DMS114 treated with DMSO at 0.1 percent for 48 hours (cell line): Measurements from ENCODE around the gene ZKSCAN1.
"Not testable (repeated sequence)": the region's sequence is repeated elsewhere in the genome, so short reads cannot be mapped to it uniquely, and the experiment has no call there.

Source experiments
- DNase-seq: peaks from one replicate; lab custom pipeline; 2025; ENCODE audit not compliant: unreplicated experiment; lab: John Stamatoyannopoulos, UW

Gene ZKSCAN1

GRCh38 chr7:100015232-100016214 is at the start of gene ZKSCAN1:
ZKSCAN1 (plus strand) TSS chr7:100015596; CDS start chr7:100023507, 7,911 bp downstream.
- peak; percentile 70 for DNase-seq

GRCh38 chr7:99969298-99969697 is 46.1 kb upstream of the ZKSCAN1 start:
- no peak for DNase-seq

DNA sequence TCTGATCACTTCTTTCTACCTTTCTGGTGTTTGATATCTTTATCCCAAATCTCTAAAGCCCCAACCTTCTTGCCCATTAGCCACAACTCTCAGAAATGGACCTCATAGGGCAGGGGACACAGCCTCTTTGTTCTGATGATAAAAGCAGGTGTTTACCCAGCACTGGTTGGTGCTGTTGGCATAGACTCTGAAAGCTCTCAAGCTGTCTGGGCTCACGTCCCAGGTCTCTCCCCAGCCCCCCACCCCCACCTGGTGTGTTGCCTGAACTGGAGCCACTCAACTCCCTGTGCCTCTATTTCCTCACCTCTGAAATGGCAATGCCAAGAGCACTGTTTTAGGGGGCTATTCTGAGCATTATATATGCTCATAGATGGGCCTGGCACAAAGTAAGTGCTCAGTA is 45.6 kb upstream of the ZKSCAN1 start:
- DNase-seq: not testable (repeated sequence)

DNA sequence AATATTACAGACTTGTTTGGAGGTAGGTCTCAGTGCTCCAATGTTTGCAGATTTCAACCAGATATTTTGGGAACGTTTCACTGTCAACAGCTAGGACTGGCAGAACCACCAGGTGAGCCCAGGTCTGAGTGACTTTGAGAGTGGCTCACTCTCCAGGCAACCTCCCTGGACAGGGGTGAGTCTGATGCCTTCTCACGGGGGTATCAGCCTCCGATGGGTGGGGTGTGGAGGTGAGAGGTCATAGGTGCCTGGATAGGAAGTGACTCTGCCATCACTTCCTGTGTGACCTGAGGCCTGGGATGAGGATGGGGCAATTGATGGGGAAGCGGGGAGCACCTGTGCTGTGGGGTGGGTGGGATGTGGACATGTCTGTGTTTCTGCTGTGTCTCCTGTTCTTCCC is 44.2 kb upstream of the ZKSCAN1 start:
- DNase-seq: no peak

GRCh38 chr7:99973817-99974216 is 41.6 kb upstream of the ZKSCAN1 start:
- not testable (repeated sequence) for DNase-seq

DNA sequence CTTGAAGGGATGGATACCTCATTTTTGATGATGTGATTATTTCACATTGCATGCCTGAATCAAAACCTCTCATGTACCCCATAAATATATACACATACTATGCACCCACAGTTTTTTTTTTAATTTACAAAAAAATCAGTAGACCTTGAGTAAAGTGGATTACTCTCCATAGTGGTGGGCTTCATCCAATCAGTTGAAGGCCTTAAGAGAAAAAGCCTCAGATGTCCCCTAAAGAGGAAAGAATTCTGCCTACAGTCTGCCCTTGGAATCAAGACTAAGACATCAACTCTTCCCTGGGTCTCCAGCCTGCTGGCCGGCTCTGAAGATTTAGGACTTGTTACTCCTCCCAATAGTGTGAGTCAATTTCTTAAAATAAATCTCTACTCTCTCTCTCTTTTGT is 40.7 kb upstream of the ZKSCAN1 start:
- no peak for DNase-seq

DNA sequence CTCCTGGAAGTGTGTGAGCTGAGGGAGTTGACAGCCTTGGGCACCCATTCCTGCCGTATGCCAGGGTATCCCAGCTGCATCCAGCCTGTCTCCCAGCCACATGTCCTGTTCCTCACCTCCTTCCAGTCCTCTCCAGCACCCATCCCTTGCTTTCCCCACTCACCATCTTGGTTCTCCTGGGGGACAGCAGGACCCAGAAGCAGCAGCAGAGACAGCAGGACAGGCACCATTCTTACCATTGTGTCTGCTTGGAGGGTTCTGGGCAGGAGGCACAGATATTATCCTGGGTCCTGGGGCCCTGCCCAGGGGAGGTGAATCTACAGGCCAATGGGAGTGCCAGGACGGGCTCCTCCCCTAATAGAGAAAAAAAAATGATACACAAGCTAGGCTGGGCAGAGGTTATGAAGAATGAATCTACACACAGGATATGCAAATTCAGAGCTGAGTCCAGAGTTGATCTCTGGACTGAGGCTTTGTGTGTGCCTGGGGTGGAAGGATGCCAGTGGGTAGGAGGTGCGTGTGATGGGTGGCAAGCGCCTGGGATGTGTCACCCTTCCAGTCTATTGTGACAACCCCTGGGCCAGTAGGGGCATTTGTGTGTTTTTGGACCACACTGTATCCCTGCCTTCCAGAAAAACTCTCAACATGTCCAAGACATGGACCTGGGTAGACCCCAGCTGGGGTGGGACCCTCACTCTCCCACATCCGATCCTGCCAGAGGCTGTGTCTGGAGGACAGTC is 39.4 kb upstream of the ZKSCAN1 start, which contains the start of gene AZGP1:
TSS of gene AZGP1 (minus strand) at position 250 of the 740 bp plus-strand sequence. CDS start at position 239, 11 bp downstream.
- DNase-seq: no peak

DNA sequence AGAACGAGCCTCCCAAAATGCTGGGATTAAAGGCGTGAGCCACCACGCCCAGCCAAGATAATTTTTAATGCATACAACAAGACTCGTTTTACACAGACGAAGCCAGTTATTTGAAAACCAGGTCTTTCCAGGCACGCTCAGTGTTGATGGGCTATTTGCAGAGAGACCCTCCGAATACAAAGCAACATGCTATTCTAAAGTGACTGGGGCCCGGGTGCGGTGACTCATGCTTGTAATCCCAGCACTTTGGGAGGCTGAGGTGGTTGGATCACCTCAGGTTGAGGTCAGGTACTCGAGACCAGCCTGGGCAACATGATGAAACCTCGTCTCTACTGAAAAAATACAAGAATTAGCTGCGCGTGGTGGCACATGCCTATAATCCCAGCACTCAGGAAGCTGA is 38.8 kb upstream of the ZKSCAN1 start:
- no peak for DNase-seq

DNA sequence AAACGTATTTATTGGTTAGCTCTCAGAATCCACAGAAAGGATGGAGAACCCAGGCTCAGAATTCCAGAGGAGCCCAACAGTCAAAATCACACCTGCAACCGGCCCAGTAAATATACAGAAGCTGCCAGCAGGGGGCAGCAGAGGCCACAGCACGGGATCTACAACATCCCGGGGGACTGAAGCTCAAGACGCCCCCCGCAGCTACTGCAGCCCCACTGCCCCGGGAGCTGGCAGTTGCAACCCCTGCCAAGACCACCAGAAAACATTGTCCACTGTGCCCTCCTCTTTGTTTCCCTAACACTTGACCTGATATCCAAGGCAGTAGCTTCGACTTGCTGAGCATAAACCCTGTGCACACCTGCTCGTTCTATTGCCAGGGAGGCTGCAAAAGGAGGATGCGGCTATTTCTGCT is 35.6 kb upstream of the ZKSCAN1 start:
- peak; percentile 37 for DNase-seq

- not testable (repeated sequence) for DNase-seq
Measured at GRCh38 chr7:99980448-99980872, 34.9 kb upstream of the ZKSCAN1 start.

DNA sequence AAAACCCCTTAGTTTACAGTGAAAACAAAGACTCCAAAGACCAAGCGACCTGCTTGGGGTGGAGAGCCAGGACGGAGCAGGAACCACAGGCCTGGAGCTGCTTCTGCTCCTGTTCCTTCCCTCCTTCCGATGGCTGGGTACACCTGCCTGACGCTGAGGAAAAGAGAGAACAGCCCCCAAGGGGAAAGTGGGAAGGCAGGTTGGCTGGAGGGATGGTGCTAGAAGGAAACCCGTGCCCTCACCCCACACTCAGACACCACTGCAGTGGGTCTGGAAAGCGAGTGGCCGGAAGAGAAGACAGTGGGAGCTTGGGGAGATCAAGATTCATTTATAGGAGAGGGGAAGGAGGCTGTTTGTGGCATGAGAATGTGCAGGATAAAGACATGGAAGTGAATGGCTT is 34.3 kb upstream of the ZKSCAN1 start:
- DNase-seq: not testable (repeated sequence)

GRCh38 chr7:99984593-99984992 is 30.8 kb upstream of the ZKSCAN1 start:
- DNase-seq: no peak

DNA sequence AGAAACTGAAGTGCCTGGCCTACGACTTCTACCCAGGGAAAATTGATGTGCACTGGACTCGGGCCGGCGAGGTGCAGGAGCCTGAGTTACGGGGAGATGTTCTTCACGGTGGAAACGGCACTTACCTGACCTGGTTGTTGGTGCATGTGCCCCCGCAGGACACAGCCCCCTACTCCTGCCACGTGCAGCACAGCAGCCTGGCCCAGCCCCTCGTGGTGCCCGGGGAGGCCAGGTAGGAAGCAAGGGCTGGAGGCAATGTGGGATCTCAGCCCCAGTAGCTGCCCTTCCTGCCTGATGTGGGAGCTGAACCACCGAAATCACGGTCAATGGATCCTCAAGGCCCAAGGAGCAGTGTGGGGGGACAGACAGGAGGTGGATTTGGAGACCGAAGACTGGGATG is 28.1 kb upstream of the ZKSCAN1 start:
- not testable (repeated sequence) for DNase-seq

- no peak for DNase-seq
Measured at GRCh38 chr7:99987846-99988245, 27.6 kb upstream of the ZKSCAN1 start.

DNA sequence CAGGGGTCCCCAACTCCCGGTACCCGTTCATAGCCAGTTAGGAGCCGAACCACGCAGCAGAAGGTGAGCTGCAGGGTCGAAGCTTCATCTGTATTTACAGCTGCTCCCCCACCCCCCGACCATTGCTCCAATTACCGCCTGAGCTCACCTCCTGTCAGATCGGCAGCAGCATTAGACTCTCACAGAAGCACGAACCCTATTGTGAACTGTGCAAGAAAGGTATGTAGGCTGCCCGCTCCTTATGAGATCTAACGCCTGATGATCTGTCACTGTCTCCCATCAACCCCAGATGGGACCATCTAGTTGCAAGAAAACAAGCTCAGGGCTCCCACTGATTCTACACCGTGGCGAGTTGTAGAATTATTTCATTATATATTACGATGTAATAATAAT is 24.9 kb upstream of the ZKSCAN1 start:
- no peak for DNase-seq

DNA sequence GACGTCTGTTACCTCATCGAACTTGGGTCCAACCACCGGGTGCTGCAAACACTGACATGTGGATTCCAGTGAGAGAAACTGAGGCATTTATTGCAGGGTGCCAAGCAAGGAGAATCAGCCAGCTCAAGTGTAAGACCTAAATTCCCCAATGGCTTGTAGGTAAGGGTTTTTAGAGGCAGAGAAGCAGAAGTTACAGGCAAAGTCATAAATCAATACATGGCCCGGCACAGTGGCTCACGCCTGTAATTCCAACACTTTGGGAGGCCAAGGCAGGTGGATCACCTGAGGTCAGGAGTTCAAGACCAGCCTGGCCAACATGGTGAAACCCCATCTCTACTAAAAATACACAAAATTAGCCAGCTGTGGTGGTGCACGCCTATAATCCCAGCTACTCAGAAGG is 23.9 kb upstream of the ZKSCAN1 start:
- not testable (repeated sequence) for DNase-seq

- DNase-seq: no peak
Measured at GRCh38 chr7:99992330-99993038, 22.9 kb upstream of the ZKSCAN1 start.

DNA sequence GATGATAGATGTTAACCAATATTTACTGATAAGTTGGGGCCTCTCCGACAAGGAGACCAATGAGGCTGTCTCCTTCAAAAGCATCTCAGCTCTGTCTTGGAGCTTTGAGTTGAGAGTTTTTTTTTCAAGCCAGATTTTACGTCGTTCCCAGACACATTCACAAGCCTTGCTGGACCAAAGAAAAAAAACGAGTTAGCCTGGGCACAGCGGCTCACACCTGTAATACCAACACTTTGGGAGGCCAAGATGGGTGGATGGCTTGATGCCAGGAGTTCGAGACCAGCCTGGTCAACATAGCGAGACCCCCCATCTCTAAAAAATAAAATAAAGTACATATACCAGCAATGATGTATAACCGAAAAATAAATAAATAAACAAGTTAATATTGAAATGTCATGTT is 20.6 kb upstream of the ZKSCAN1 start:
- DNase-seq: no peak

GRCh38 chr7:99996755-99997544 is 18.4 kb upstream of the ZKSCAN1 start:
- DNase-seq: no peak

GRCh38 chr7:99997545-99998137 is 17.8 kb upstream of the ZKSCAN1 start:
- DNase-seq: no peak
